Measurements from ENCODE around the gene DLGAP1.

Gene DLGAP1

GRCh38 chr18:3900327-3900726 lies 554.8 kb downstream of the DLGAP1 start:
- no peak overlapping the region for H2BK12ac ChIP-seq (ENCODE audit: low read length)
- no peak overlapping the region for H2BK120ac ChIP-seq (ENCODE audit: low read depth, low read length)
- no peak overlapping the region for H3K23ac ChIP-seq (ENCODE audit: low read depth, low read length, poor library complexity)
- H3K9me3 ChIP-seq (replicated peaks in 1 of 2; ENCODE audit: control insufficient read depth in 2 of 2, insufficient read depth in 1 of 2, low read depth in 1 of 2, low read length in 2 of 2): no peaks in the 10 kb centered on the region
- no peak overlapping the region for H3K18ac ChIP-seq (ENCODE audit: low read length)
- H3K9ac ChIP-seq (ENCODE audit: low read depth, low read length, poor library complexity): no peak overlapping the region
- H3K27ac ChIP-seq (replicated peaks; ENCODE audit: low read length): no peak overlapping the region
- H3K36me3 ChIP-seq (replicated peaks in 1 of 2; ENCODE audit: control insufficient read depth in 2 of 2, insufficient read depth in 2 of 2, low read length in 2 of 2): no peaks in the 10 kb centered on the region
- no peak overlapping the region for H2BK15ac ChIP-seq (ENCODE audit: low read length)
- no peaks in the 10 kb centered on the region for H3K27me3 ChIP-seq (ENCODE audit: control insufficient read depth in 3 of 3, insufficient read depth in 3 of 3, low read depth in 1 of 3, low read length in 3 of 3)
- WGBS, 2 donors (ENCODE audit: extremely low coverage in 2 of 2, insufficient read length in 2 of 2, insufficient replicate concordance in 1 of 2): no CpG with 5 or more reads among the region's 2 CpGs
- H2BK5ac ChIP-seq (ENCODE audit: low read length): no peak overlapping the region
- H3K4me2 ChIP-seq (ENCODE audit: insufficient read depth, low read length, poor library complexity, severe bottlenecking): no peak overlapping the region
- H2AFZ ChIP-seq (ENCODE audit: low read length): no peak overlapping the region
- no peak overlapping the region for H3K4ac ChIP-seq (ENCODE audit: low read length)
- H3K4me3 ChIP-seq (ENCODE audit: low read length in 2 of 2): no peak overlapping the region
- no peak for DNase-seq (ENCODE audit: low spot score)
- H3K79me1 ChIP-seq (ENCODE audit: low read depth, low read length): no peaks in the 10 kb centered on the region
- H4K8ac ChIP-seq (ENCODE audit: low read depth, low read length): no peak overlapping the region
- no peak overlapping the region for H2AK5ac ChIP-seq (ENCODE audit: low read depth, low read length)
- H3K4me1 ChIP-seq (ENCODE audit: control insufficient read depth in 2 of 2, insufficient read depth in 1 of 2, low read depth in 1 of 2, low read length in 2 of 2): no peaks in the 10 kb centered on the region
- no peak overlapping the region for H3K14ac ChIP-seq (ENCODE audit: low read length)
- H4K91ac ChIP-seq (ENCODE audit: low read depth, low read length, poor library complexity): no peak overlapping the region

GRCh38 chr18:3898861-3899613 lies 556.1 kb downstream of the DLGAP1 start:
- H3K9me3 ChIP-seq (replicated peaks in 1 of 2; ENCODE audit: control insufficient read depth in 2 of 2, insufficient read depth in 1 of 2, low read depth in 1 of 2, low read length in 2 of 2): no peaks in the 10 kb centered on the region
- H3K27me3 ChIP-seq (ENCODE audit: control insufficient read depth in 3 of 3, insufficient read depth in 3 of 3, low read depth in 1 of 3, low read length in 3 of 3): no peaks in the 10 kb centered on the region
- no peak overlapping the region for H3K23ac ChIP-seq (ENCODE audit: low read depth, low read length, poor library complexity)
- no peak overlapping the region for H2BK12ac ChIP-seq (ENCODE audit: low read length)
- no peak overlapping the region for H4K8ac ChIP-seq (ENCODE audit: low read depth, low read length)
- no peak overlapping the region for H3K27ac ChIP-seq (replicated peaks; ENCODE audit: low read length)
- no peak overlapping the region for H3K18ac ChIP-seq (ENCODE audit: low read length)
- no peaks in the 10 kb centered on the region for H3K36me3 ChIP-seq (replicated peaks in 1 of 2; ENCODE audit: control insufficient read depth in 2 of 2, insufficient read depth in 2 of 2, low read length in 2 of 2)
- DNase-seq (ENCODE audit: low spot score): no peak
- H2AK5ac ChIP-seq (ENCODE audit: low read depth, low read length): no peak overlapping the region
- H3K9ac ChIP-seq (ENCODE audit: low read depth, low read length, poor library complexity): no peak overlapping the region
- no peak overlapping the region for H2BK15ac ChIP-seq (ENCODE audit: low read length)
- H3K4me3 ChIP-seq (ENCODE audit: low read length in 2 of 2): peak overlapping the region in 1 of 2 donors; percentile 10
- no peak overlapping the region for H3K4me2 ChIP-seq (ENCODE audit: insufficient read depth, low read length, poor library complexity, severe bottlenecking)
- H2BK120ac ChIP-seq (ENCODE audit: low read depth, low read length): no peak overlapping the region
- no peaks in the 10 kb centered on the region for H3K79me1 ChIP-seq (ENCODE audit: low read depth, low read length)
- no peaks in the 10 kb centered on the region for H3K4me1 ChIP-seq (ENCODE audit: control insufficient read depth in 2 of 2, insufficient read depth in 1 of 2, low read depth in 1 of 2, low read length in 2 of 2)
- no peak overlapping the region for H4K91ac ChIP-seq (ENCODE audit: low read depth, low read length, poor library complexity)
- no peak overlapping the region for H2BK5ac ChIP-seq (ENCODE audit: low read length)
- no CpG with 5 or more reads among the region's 4 CpGs for WGBS, 2 donors (ENCODE audit: extremely low coverage in 2 of 2, insufficient read length in 2 of 2, insufficient replicate concordance in 1 of 2)
- H3K14ac ChIP-seq (ENCODE audit: low read length): no peak overlapping the region
- H2AFZ ChIP-seq (ENCODE audit: low read length): no peak overlapping the region
- no peak overlapping the region for H3K4ac ChIP-seq (ENCODE audit: low read length)

- no CpG with 5 or more reads among the region's 2 CpGs for WGBS, 2 donors (ENCODE audit: extremely low coverage in 2 of 2, insufficient read length in 2 of 2, insufficient replicate concordance in 1 of 2)
- Histone ChIP-seq H2BK12ac (ENCODE audit: low read length) (no peak overlapping the region), H3K4me3 (ENCODE audit: low read length in 2 of 2) (no peak overlapping the region), H2AFZ (ENCODE audit: low read length) (no peak overlapping the region), H3K4ac (ENCODE audit: low read length) (no peak overlapping the region), H4K91ac (ENCODE audit: low read depth, low read length, poor library complexity) (no peak overlapping the region), H2AK5ac (ENCODE audit: low read depth, low read length) (no peak overlapping the region), H3K23ac (ENCODE audit: low read depth, low read length, poor library complexity) (no peak overlapping the region), H3K4me1 (ENCODE audit: control insufficient read depth in 2 of 2, insufficient read depth in 1 of 2, low read depth in 1 of 2, low read length in 2 of 2) (no peaks in the 10 kb centered on the region), H3K18ac (ENCODE audit: low read length) (no peak overlapping the region), H2BK15ac (ENCODE audit: low read length) (no peak overlapping the region), H3K14ac (ENCODE audit: low read length) (no peak overlapping the region), H3K9ac (ENCODE audit: low read depth, low read length, poor library complexity) (no peak overlapping the region), H3K4me2 (ENCODE audit: insufficient read depth, low read length, poor library complexity, severe bottlenecking) (no peak overlapping the region), H2BK5ac (ENCODE audit: low read length) (no peak overlapping the region), H3K36me3 (replicated peaks in 1 of 2; ENCODE audit: control insufficient read depth in 2 of 2, insufficient read depth in 2 of 2, low read length in 2 of 2) (no peaks in the 10 kb centered on the region), H3K27me3 (ENCODE audit: control insufficient read depth in 3 of 3, insufficient read depth in 3 of 3, low read depth in 1 of 3, low read length in 3 of 3) (no peaks in the 10 kb centered on the region), H3K79me1 (ENCODE audit: low read depth, low read length) (no peaks in the 10 kb centered on the region), H2BK120ac (ENCODE audit: low read depth, low read length) (no peak overlapping the region), H3K27ac (replicated peaks; ENCODE audit: low read length) (no peak overlapping the region), H4K8ac (ENCODE audit: low read depth, low read length) (no peak overlapping the region), H3K9me3 (replicated peaks in 1 of 2; ENCODE audit: control insufficient read depth in 2 of 2, insufficient read depth in 1 of 2, low read depth in 1 of 2, low read length in 2 of 2) (no peaks in the 10 kb centered on the region)
- no peak for DNase-seq (ENCODE audit: low spot score)
Observed at GRCh38 chr18:3892152-3892551, 563.0 kb downstream of the DLGAP1 start.

GRCh38 chr18:3891245-3891644 lies 563.9 kb downstream of the DLGAP1 start:
- H2AFZ ChIP-seq (ENCODE audit: low read length): no peak overlapping the region
- no peak overlapping the region for H2BK120ac ChIP-seq (ENCODE audit: low read depth, low read length)
- H3K4me1 ChIP-seq (ENCODE audit: control insufficient read depth in 2 of 2, insufficient read depth in 1 of 2, low read depth in 1 of 2, low read length in 2 of 2): no peaks in the 10 kb centered on the region
- H3K23ac ChIP-seq (ENCODE audit: low read depth, low read length, poor library complexity): no peak overlapping the region
- H3K79me1 ChIP-seq (ENCODE audit: low read depth, low read length): no peaks in the 10 kb centered on the region
- no peaks in the 10 kb centered on the region for H3K9me3 ChIP-seq (replicated peaks in 1 of 2; ENCODE audit: control insufficient read depth in 2 of 2, insufficient read depth in 1 of 2, low read depth in 1 of 2, low read length in 2 of 2)
- no peak overlapping the region for H4K8ac ChIP-seq (ENCODE audit: low read depth, low read length)
- no peaks in the 10 kb centered on the region for H3K27me3 ChIP-seq (ENCODE audit: control insufficient read depth in 3 of 3, insufficient read depth in 3 of 3, low read depth in 1 of 3, low read length in 3 of 3)
- H3K4me2 ChIP-seq (ENCODE audit: insufficient read depth, low read length, poor library complexity, severe bottlenecking): no peak overlapping the region
- no peak overlapping the region for H2AK5ac ChIP-seq (ENCODE audit: low read depth, low read length)
- H2BK5ac ChIP-seq (ENCODE audit: low read length): no peak overlapping the region
- no peak overlapping the region for H2BK12ac ChIP-seq (ENCODE audit: low read length)
- H3K4me3 ChIP-seq (ENCODE audit: low read length in 2 of 2): no peak overlapping the region
- WGBS, 2 donors (ENCODE audit: extremely low coverage in 2 of 2, insufficient read length in 2 of 2, insufficient replicate concordance in 1 of 2): no CpG with 5 or more reads among the region's 3 CpGs
- no peak overlapping the region for H3K27ac ChIP-seq (replicated peaks; ENCODE audit: low read length)
- no peak overlapping the region for H4K91ac ChIP-seq (ENCODE audit: low read depth, low read length, poor library complexity)
- DNase-seq (ENCODE audit: low spot score): no peak
- no peaks in the 10 kb centered on the region for H3K36me3 ChIP-seq (replicated peaks in 1 of 2; ENCODE audit: control insufficient read depth in 2 of 2, insufficient read depth in 2 of 2, low read length in 2 of 2)
- no peak overlapping the region for H3K14ac ChIP-seq (ENCODE audit: low read length)
- no peak overlapping the region for H2BK15ac ChIP-seq (ENCODE audit: low read length)
- no peak overlapping the region for H3K18ac ChIP-seq (ENCODE audit: low read length)
- no peak overlapping the region for H3K4ac ChIP-seq (ENCODE audit: low read length)
- H3K9ac ChIP-seq (ENCODE audit: low read depth, low read length, poor library complexity): no peak overlapping the region

Measured in neuronal stem cell (in vitro differentiated cells).